Measurements from ENCODE around the gene CTAGE4. TPM values are rescaled to one million over a fixed set of nuclear protein-coding genes. Genes with fewer than 3 reads are reported as not detected.

CTAGE4 gene
- total RNA-seq, 1 experiment from 2014 or later = 18.3 TPM

GRCh38 chr7:144148224-144148827 lies 34.9 kb upstream of the CTAGE4 start:
- H3K4me3 Mint-ChIP-seq = no peak overlapping the region
- no peak for DNase-seq (ENCODE audit: low spot score)
- ATAC-seq = no peak
- CTCF ChIA-PET = interaction anchor here (1.4 kb wide), 1 partner anchor 21 kb away, joined by 4 read pairs; no protein-coding TSS in a partner anchor
- peaks cover 70% of the 10 kb centered on the region for H3K9me3 Mint-ChIP-seq
- POLR2A ChIA-PET = no interaction called here
- H3K36me3 Mint-ChIP-seq = peaks cover 31% of the 10 kb centered on the region
- no peak overlapping the region for H3K27ac Mint-ChIP-seq
- H3K4me1 Mint-ChIP-seq = no peaks in the 10 kb centered on the region
- peaks cover 4% of the 10 kb centered on the region; the same call in 1 of the 2 replicates for H3K27me3 Mint-ChIP-seq (ENCODE audit: low read depth)
- TF ChIP-seq SP1 (CRISPR knock-in tag; conservative IDR thresholded peaks at IDR 0.05) = no peak
- no peak for TF ChIP-seq E2F5 (CRISPR knock-in tag; IDR thresholded peaks at IDR 0.05)
- no peak for TF ChIP-seq ZNF281 (CRISPR knock-in tag; IDR thresholded peaks at IDR 0.05)
- no peak for TF ChIP-seq CDX4 (CRISPR knock-in tag; IDR thresholded peaks at IDR 0.05; ENCODE audit: borderline replicate concordance)
- TF ChIP-seq AFF4 (CRISPR knock-in tag; IDR thresholded peaks at IDR 0.05; ENCODE audit: borderline replicate concordance) = no peak
- no peak for TF ChIP-seq TCF7 (CRISPR knock-in tag; IDR thresholded peaks at IDR 0.05; ENCODE audit: low read depth)
- TF ChIP-seq ZNF121 (CRISPR knock-in tag; IDR thresholded peaks at IDR 0.05) = no peak
- TF ChIP-seq ZNF138 (CRISPR knock-in tag; conservative IDR thresholded peaks at IDR 0.05) = no peak
- TF ChIP-seq ESRRA (CRISPR knock-in tag; IDR thresholded peaks at IDR 0.05; ENCODE audit: borderline replicate concordance) = no peak
- no peak for TF ChIP-seq NR1H2 (CRISPR knock-in tag; IDR thresholded peaks at IDR 0.05)
- TF ChIP-seq E2F4 (CRISPR knock-in tag; IDR thresholded peaks at IDR 0.05; ENCODE audit: borderline replicate concordance, low read depth) = no peak
- no peak for TF ChIP-seq ZNF425 (CRISPR knock-in tag; conservative IDR thresholded peaks at IDR 0.05)
- TF ChIP-seq GABPB1 (CRISPR knock-in tag; IDR thresholded peaks at IDR 0.05) = no peak

Measured in WTC11 (cell line).